Measurements from ENCODE around the gene NFIC. TPM values are rescaled to one million over a fixed set of nuclear protein-coding genes. Genes with fewer than 3 reads are reported as not detected.
"Not testable (repeated sequence)": the region's sequence is repeated elsewhere in the genome, so short reads cannot be mapped to it uniquely, and the experiment has no call there.

NFIC gene
- polyA plus RNA-seq, 3 donors from 2014 or later = 2.8 to 13.3 TPM; not detected in 1

DNA sequence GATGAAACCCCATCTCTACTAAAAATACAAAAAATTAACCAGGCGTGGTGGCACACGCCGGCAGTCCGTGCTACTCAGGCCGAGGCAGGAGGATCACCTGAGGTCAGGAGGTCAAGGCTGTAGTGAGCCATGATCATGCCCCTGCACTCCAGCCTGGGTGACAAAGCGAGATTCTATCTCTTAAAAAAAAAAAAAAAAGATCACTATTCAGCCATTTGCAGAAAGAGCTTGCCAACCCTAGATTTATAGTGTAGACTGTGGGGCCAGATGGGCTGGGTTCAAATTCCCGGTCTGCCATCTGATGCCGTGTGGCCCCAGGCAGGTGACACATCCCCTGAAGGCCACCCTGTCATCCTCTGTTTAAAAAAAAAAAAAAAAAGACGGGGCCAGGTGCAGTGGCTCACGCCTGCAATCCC lies 85.1 kb downstream of the NFIC start:
- DNase-seq = no peak
- H3K4me1 Mint-ChIP-seq = no peaks in the 10 kb centered on the region
- no peak overlapping the region for H3K27ac Mint-ChIP-seq

DNA sequence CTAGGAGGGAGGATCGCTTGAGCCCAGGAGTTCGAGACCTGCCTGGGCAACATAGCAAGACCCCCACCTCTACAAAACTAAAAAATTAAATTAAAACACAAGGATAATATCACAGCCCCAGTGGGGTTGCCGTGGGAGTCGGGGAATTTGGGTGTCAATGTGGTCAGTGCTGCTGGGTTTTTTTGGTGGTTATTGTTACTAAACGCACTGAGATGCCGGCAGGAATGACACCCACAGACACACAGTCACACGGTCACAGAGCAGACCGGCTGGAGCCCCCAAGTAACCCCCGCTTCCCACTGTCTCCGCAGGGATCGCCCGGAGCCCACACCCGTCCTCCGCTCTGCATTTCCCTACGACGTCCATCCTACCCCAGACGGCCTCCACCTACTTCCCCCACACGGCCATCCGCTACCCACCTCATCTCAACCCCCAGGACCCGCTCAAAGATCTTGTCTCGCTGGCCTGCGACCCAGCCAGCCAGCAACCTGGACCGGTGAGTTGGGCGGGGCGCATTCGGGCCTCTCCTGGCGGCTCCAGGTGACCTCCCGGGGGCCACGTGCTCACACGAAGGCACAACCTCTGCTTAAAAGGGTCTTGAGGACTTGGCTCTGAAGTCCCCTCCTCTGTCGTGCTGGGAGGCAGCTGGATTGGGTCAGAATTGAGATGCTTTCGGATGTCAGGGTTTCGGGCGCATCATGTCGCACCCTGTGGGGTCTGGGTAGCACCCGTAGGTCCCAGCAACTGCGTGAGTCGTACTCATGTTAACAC lies 86.0 kb downstream of the NFIC start:
- H3K27ac Mint-ChIP-seq = no peak overlapping the region
- H3K36me3 Mint-ChIP-seq = peaks cover 0 to 4% (median 3%) of the 10 kb centered on the region in 3 donors
- no peak overlapping the region for H3K4me3 Mint-ChIP-seq
- no peak for DNase-seq
- H3K9me3 Mint-ChIP-seq = no peaks in the 10 kb centered on the region
- no peaks in the 10 kb centered on the region for H3K4me1 Mint-ChIP-seq
- H3K27me3 Mint-ChIP-seq (ENCODE audit: low read depth in 3 of 3) = peaks cover 0 to 2% (median 0%) of the 10 kb centered on the region in 3 donors

More for the DNA sequence above, 85.1 kb downstream of the NFIC start:
- H3K9me3 Mint-ChIP-seq = no peaks in the 10 kb centered on the region
- peaks cover 0 to 2% (median 0%) of the 10 kb centered on the region in 3 donors for H3K27me3 Mint-ChIP-seq (ENCODE audit: low read depth in 3 of 3)
- no peak overlapping the region for H3K4me3 Mint-ChIP-seq
- peaks cover 0 to 4% (median 3%) of the 10 kb centered on the region in 3 donors for H3K36me3 Mint-ChIP-seq

DNA sequence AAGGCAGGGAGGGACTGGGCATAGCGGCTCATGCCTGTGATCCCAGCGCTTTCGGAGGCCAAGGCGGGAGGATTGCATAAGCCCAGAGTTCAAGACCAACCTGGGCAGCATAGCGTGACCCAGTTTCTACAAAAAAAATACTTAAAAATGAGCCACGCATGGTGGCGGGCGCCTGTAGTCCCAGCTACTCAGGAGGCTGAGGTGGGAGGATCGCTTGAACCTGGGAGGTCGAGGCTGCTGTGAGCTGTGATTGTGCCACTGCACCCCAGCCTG lies 86.5 kb downstream of the NFIC start:
- not testable (repeated sequence) for H3K27me3 Mint-ChIP-seq (ENCODE audit: low read depth in 3 of 3); H3K4me1 Mint-ChIP-seq; H3K9me3 Mint-ChIP-seq; H3K36me3 Mint-ChIP-seq; DNase-seq; H3K27ac Mint-ChIP-seq; H3K4me3 Mint-ChIP-seq

GRCh38 chr19:3453840-3454239 lies 87.5 kb downstream of the NFIC start:
- Mint-ChIP-seq H3K27ac (no peak overlapping the region), H3K36me3 (peaks cover 0 to 4% (median 3%) of the 10 kb centered on the region in 3 donors), H3K9me3 (no peaks in the 10 kb centered on the region), H3K4me3 (no peak overlapping the region), H3K4me1 (peaks cover 0 to 4% of the 10 kb centered on the region in 2 donors), H3K27me3 (ENCODE audit: low read depth in 3 of 3) (peaks cover 0 to 2% (median 0%) of the 10 kb centered on the region in 3 donors)
- no peak for DNase-seq

GRCh38 chr19:3454656-3455392 lies 88.4 kb downstream of the NFIC start:
- H3K4me3 Mint-ChIP-seq = no peak overlapping the region
- H3K4me1 Mint-ChIP-seq = peaks cover 0 to 8% of the 10 kb centered on the region in 2 donors
- H3K27ac Mint-ChIP-seq = no peak overlapping the region
- no peaks in the 10 kb centered on the region for H3K9me3 Mint-ChIP-seq
- peaks cover 0 to 2% (median 0%) of the 10 kb centered on the region in 3 donors for H3K27me3 Mint-ChIP-seq (ENCODE audit: low read depth in 3 of 3)
- DNase-seq = no peak
- peaks cover 0 to 4% (median 3%) of the 10 kb centered on the region in 3 donors for H3K36me3 Mint-ChIP-seq

- H3K27ac Mint-ChIP-seq = no peak overlapping the region
- H3K9me3 Mint-ChIP-seq = no peaks in the 10 kb centered on the region
- H3K4me3 Mint-ChIP-seq = no peak overlapping the region
- peaks cover 0 to 4% (median 3%) of the 10 kb centered on the region in 3 donors for H3K36me3 Mint-ChIP-seq
- DNase-seq = no peak
- H3K27me3 Mint-ChIP-seq (ENCODE audit: low read depth in 3 of 3) = peaks cover 0 to 2% (median 0%) of the 10 kb centered on the region in 3 donors
- peaks cover 0 to 8% of the 10 kb centered on the region in 2 donors for H3K4me1 Mint-ChIP-seq
Measured at GRCh38 chr19:3455393-3455955, 89.1 kb downstream of the NFIC start.

DNA sequence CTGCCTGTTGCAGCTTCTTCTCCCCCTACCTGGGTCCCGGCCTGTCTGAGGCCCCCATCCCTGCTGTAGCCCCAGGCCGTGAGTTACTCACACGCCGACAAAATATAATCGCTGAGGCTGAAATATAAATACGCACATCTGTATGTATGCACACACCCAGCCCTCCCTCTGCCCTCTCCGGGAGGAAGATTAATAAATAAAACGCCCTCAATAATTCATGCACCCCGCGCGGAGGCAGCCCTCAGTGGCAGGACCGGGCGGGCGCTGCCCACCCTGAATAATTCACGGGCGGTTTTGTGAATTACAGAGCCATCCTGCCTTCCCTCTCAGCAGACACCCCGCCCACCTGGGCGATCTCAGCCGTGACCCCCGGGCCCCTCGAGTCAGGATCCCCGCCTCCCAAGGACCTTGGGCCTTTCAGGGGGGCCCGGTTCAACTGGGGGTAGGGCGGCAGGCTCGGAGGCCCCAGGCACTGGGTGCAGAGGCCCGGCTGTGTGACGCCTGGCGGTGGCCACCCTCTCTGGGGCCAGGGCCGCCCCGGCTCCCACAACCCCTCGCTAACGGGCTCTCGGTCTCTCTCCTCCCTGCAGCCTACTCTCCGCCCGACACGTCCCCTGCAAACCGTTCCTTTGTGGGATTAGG lies 89.7 kb downstream of the NFIC start:
- Mint-ChIP-seq H3K4me3 (no peak overlapping the region), H3K9me3 (no peaks in the 10 kb centered on the region), H3K27me3 (ENCODE audit: low read depth in 3 of 3) (peaks cover 0 to 2% (median 0%) of the 10 kb centered on the region in 3 donors), H3K27ac (no peak overlapping the region), H3K4me1 (peaks cover 0 to 8% of the 10 kb centered on the region in 2 donors), H3K36me3 (peaks cover 0 to 1% (median under 1%) of the 10 kb centered on the region in 3 donors)
- DNase-seq = no peak

- no peak for DNase-seq
- Mint-ChIP-seq H3K4me1 (peaks cover 0 to 8% of the 10 kb centered on the region in 2 donors), H3K4me3 (no peak overlapping the region), H3K9me3 (no peaks in the 10 kb centered on the region), H3K27me3 (ENCODE audit: low read depth in 3 of 3) (no peaks in the 10 kb centered on the region), H3K36me3 (no peaks in the 10 kb centered on the region), H3K27ac (no peak overlapping the region)
Measured at GRCh38 chr19:3456925-3457527, 90.6 kb downstream of the NFIC start.

DNA sequence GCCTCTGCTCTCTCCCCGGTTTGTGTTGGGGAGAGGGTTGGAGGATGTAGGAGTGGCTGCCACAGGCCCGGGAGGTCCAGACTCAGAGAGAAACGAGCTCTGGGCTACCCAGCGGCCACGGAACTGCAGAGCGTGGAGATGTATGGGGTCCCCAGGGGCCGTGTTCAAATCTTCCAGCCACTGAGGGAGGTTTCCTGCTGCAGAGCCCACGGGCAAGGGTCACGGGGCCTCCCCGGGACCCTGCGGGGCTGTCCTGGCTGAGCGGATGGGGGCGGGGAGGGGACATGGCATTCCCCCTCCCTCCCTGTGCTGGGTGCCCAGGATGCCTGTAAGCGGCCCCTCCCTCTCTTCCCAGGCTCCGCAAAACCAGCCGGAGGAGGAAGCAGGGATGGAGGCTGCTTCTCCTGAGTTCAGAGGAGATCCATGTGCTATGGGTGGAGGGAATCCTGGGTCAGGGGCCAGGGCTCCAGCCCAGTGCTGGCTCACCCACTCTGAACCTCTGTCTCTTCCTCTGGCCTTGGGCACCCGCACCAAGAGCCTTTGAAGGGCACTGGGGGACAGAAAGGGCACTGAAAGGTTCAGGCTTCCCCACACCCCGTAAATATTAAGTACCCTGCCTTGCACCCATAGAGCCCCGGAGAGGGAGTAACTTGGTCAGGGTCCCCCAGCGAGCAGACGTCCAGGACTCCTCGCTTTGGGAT lies 91.3 kb downstream of the NFIC start:
- Mint-ChIP-seq H3K27me3 (ENCODE audit: low read depth in 3 of 3) (no peaks in the 10 kb centered on the region), H3K36me3 (peaks cover 1% of the 10 kb centered on the region in 3 donors), H3K9me3 (no peaks in the 10 kb centered on the region), H3K4me3 (no peak overlapping the region), H3K27ac (no peak overlapping the region), H3K4me1 (peaks cover 0 to 8% of the 10 kb centered on the region in 2 donors)
- DNase-seq = no peak

DNA sequence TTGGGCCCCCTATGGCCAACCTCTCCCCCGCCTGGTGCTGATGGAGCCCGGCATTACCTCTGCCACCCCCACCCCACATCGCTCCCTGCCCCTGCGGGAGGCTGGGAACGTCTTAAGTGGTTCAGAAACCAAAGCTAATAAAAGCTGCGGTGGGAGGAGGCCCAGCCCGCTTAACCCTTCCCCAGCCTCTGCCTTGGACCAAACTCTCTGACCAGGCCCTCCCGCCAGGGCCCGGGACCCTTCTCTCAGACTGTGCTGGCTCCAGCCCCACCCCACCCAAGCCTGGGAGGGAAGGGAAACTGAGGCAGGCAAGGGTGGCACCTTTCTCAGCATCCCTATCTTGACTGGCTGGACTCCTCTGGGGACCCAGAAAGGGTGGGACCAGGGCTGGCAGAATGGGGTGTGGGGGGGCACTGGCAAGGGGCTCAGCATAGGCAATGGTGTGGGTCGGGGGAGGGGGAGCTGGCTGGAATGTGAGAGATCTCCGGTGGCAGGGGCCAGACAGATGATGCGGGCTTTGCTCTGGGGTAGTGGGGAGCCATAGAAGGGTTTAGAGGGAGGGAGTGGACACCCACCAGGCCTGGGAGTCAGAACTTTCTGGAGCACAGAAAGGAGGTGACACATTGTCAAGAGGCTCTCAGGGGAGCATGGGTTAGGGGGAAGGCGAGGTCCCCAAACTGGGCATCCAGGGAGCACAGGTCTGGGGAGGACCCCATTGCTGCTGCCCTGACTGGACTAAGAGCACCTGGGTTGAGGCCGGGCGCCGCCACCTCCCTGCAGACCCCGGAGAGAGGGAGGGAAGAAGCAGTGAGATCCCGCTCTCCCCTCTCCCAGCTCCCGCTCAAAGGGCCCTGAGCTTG lies 92.1 kb downstream of the NFIC start:
- Mint-ChIP-seq H3K4me3 (no peak overlapping the region), H3K9me3 (no peaks in the 10 kb centered on the region)

DNA sequence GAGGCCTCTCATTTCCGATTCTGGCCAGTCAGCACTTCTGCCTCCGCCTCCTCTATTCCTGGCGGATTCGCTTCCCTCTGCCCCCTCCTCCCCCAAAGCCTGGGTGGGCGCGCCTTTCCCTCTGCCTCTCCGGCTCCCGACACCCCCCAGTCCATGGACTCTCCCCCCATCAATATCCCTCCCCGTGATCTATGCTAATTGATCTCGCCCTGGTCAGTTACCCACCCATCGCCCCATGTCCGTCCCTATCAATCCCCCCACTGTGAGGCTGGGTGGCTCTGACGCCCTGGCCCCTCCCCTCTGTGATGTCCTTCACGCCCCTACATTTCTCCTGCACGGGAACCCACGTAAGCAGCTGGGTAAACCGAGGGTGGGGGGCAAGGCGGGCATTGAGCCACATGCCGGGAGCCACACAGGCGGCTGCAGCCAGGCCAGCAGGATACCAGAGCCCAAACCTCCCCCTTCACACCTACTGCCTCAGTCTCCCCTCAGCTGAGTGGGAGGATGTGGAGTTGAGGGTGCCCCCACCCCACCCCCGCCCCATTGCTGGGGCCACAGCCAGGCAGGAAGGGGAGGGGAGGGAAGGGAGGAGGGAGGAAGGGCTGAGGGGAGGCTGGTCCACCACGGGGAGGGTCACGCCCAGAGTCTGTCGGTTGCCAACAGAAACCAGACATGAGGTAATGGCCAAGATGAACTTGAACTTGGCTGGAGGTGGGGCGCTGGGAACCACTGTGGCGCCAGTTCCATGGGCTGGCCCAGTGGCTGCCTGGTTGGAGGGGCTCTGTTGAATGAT lies 92.9 kb downstream of the NFIC start:
- Mint-ChIP-seq H3K27ac (no peak overlapping the region), H3K9me3 (no peaks in the 10 kb centered on the region), H3K27me3 (ENCODE audit: low read depth in 3 of 3) (no peaks in the 10 kb centered on the region), H3K4me1 (peaks cover 0 to 8% of the 10 kb centered on the region in 2 donors), H3K36me3 (peaks cover 4% of the 10 kb centered on the region in 3 donors), H3K4me3 (no peak overlapping the region)
- peak in 1 of 3 donors; percentile 6 for DNase-seq

More for the DNA sequence above, 92.1 kb downstream of the NFIC start:
- no peak for DNase-seq
- Mint-ChIP-seq H3K27me3 (ENCODE audit: low read depth in 3 of 3) (no peaks in the 10 kb centered on the region), H3K36me3 (peaks cover 4% of the 10 kb centered on the region in 3 donors), H3K27ac (no peak overlapping the region), H3K4me1 (peaks cover 0 to 8% of the 10 kb centered on the region in 2 donors)

All from immature natural killer cell (primary cell).